Sigmoid colon (tissue), 4 donors: Measurements from ENCODE around the gene FGFRL1.

Source experiments
- EP300 ChIP-seq, 4 donors: sonication (generic); formaldehyde crosslinking; IDR thresholded peaks; one replicate each; pipeline ENCODE4 v1.6.1; 2017; ENCODE audit warnings: antibody characterized with exemption in 4 of 4
- POLR2A ChIP-seq, 2 donors: fragments of 450-650 bp; IDR thresholded peaks; one replicate each; pipeline ENCODE4 v1.6.1; 2016; ENCODE audit warnings: antibody characterized with exemption in 2 of 2, mild to moderate bottlenecking in 2 of 2, moderate library complexity in 2 of 2
- POLR2AphosphoS5 ChIP-seq, 4 donors: sonication (generic); formaldehyde crosslinking; IDR thresholded peaks; one replicate each; pipeline ENCODE4 v1.6.1; 2017; ENCODE audit warnings: antibody characterized with exemption in 4 of 4

- TF ChIP-seq POLR2AphosphoS5 (IDR thresholded peaks at IDR 0.05) (no peak), EP300 (IDR thresholded peaks at IDR 0.05) (no peak), POLR2A (IDR thresholded peaks at IDR 0.05) (no peak)
These were observed 25.8 kb downstream of the FGFRL1 start for GRCh38 chr4:1036976-1037810.
